ENCODE results near the gene SPACA7.
"Not testable (repeated sequence)": the region's sequence is repeated elsewhere in the genome, so short reads cannot be mapped to it uniquely, and the experiment has no call there.

Gene SPACA7

DNA sequence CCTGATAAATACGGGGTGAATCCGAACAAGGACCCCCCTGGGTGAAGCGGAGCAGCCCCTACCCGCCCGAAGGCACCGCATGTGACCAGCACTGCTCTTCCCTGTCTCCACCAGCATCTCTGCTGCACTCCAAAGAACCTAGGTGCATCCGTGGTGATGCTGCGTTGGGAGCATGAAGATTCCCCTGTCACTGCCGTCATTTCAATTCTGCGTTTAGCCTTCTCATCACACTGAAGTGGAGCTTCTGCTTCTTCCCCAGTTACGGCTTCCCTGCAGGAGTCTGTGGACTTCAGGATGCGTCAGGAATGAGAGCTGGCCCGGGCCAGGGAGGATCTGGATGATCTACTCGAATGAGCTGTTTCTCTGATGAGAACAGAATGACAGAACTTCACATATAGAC, 47.9 kb downstream of the SPACA7 start:
- DNase-seq (ENCODE audit: low read depth) = no peak

DNA sequence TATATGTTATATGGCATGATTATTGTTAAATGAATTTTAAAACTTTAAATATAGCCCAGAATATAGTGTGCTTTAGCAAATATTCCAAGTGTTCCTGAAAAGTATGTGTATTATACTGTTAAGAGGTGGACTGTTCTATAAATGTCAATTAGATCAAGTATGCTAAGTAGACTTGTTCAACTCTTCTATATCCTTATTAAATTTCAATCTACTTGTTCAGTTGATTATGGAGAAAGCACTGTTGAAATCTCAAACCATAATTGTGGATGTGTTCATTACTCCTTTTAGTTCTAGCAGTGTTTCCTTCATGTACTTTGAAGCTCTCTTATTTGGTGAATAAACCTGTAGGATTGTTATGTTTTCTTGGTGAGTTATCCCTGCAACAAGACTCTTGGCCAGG, 52.5 kb downstream of the SPACA7 start:
- no peak for DNase-seq (ENCODE audit: low read depth)

DNA sequence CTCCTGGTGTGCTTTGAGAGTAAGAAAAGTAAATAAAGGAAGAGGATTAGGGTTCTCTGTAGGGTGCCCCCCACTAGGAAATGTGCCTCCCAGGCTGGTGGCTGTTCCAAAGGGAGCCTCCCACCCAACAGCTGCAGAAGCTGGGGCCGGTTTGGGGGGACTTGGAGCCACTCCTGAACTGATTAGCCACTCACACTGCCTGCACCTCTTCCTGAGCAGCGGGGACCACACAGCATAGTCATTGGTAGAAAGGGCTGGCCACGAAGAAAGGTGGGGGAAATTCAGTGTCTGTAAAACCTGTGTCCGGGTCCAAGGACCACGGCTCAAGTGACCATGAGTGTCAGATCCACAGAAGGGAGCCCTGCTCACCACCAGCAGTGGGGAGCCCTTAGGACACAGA, 55.6 kb downstream of the SPACA7 start:
- DNase-seq (ENCODE audit: low read depth) = no peak

DNA sequence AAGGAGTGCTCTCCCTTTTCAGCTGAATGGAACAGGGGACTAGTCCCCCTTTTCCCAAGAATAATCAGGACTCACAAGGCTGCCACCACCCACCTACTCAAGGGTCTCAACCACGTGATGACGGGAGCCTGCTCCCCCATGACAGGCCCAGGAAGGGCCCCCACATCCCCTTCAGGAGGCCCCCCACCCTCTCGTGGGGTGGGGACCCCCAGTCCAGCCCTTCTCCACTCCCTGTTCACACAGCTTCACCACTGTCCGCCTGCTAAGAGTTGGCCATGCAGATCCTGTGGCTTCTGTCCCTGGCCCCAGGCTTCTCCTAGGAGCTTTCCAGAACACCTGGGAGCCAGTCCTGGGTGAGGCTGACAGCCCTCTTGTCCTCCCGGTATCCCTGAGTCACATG, 56.6 kb downstream of the SPACA7 start:
- DNase-seq (ENCODE audit: low read depth) = not testable (repeated sequence)

DNA sequence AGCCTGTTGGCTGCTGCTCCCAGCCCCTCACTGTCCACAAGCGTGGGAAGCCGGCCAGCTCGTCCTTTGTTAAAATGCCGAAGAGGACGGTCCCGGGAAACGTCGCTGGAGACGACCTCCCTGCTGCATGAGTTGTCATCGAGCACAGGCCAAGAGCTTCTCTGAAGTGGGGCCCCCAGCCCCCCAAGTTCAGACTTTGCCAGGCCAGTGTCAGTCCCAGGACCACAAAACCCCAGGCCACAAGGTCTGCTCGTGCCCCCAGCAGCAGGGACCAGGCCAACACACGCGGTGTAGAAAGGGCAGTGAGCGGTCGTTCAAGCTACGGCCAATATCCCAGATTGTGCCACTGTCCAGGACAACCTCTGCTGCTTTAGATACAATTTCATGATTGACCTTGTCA, 57.4 kb downstream of the SPACA7 start:
- DNase-seq (ENCODE audit: low read depth) = not testable (repeated sequence)

DNA sequence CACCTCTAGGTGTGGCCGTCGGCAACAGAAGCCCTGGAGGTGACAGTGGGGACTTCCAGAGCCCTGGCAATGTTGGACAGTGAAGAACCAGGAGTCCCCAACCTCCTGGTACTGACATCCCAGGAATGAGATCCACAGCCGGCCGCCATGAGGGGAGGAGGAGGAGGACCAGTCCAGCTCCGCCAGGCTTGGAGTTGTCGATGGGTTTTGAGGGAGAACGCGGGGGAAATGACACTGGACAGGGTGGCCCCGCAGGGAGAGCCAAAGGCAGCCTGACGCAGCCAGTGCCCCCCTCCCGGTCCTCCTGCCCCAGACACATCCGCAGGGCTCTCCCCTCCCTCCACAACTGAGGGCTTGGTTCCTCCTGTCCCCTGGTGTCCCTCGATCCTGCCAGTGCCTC, 57.9 kb downstream of the SPACA7 start:
- no peak for DNase-seq (ENCODE audit: low read depth)

DNA sequence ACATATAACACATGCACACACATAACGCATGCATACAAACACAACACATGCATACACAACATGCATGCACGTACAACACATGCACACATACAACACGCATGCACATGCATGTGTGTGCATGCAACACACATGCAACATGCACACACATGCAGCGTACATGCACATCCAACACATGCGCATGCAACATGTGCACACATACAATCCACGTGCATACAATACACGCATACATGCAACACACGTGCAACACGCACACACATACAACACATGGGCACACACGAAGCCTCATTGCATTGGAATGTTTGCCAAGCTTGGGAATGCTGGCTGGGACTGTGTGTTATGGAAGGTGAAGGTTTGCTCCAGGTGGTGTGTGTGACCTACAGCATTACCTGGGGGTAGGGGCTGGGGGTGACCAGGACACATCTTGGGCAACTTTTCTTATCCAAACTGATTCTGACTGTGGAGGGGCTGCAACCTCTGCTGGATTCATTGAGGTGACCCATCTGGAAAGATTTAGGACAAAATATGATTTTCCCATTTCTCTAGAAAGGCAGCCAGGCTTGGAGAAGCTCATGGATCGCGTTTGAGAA, 58.9 kb downstream of the SPACA7 start:
- no peak for DNase-seq (ENCODE audit: low read depth)

DNA sequence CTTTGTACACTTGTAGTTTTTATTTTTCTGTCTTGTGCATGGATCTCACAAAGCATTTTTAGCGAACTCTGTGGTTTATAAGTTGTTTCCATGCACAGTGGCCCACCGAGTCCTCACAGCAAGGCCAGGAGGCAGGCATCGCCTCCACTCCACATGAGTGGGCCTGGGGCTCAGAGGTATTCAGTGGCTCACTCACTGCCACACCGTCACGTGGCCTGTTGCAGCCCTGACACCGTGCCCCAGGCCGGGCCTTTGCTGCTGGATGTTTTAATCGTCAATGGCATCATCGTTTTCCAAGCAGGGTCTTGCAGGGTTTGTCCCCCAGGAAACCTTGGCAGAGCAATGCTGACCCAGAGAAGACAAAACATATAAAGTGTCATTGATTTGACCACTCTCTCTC, 59.8 kb downstream of the SPACA7 start:
- DNase-seq (ENCODE audit: low read depth) = no peak

DNA sequence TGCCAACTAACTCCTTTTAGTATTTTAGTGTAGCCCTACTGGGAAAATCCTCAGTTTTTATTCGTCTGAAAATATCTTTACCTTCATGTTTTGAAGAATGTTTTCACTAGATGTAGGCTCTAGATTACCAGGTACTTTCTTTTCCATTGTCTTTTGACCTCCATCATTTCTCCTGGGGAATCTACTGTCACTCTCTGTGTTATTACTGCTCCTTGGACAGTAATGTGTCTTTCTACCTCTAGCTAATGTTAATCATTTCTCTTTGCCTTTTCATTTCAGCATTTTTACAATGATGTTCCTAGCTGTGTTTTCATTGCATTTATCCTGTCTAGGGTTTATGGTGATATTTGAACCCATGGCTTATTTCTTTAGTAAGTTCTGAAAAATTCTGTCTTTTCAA, 61.9 kb downstream of the SPACA7 start:
- DNase-seq (ENCODE audit: low read depth) = no peak

DNA sequence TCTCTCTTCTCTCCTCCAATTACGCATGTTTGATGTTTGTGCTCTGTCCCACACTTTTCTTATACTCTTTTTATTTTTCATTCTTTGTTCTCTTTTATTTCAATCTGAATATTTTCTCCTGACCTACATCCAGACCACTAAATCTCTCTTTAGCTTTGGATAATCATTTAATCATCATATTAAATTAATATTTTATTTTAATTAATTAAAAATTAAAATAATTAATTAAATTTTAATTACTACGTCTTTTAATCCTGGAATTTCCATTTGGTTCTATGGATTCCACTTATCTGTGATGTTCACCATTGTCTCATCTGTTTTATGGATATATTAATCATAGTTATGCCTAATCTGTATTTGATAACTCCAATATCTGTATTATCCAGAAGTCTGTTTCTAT, 62.4 kb downstream of the SPACA7 start:
- DNase-seq (ENCODE audit: low read depth) = no peak

DNA sequence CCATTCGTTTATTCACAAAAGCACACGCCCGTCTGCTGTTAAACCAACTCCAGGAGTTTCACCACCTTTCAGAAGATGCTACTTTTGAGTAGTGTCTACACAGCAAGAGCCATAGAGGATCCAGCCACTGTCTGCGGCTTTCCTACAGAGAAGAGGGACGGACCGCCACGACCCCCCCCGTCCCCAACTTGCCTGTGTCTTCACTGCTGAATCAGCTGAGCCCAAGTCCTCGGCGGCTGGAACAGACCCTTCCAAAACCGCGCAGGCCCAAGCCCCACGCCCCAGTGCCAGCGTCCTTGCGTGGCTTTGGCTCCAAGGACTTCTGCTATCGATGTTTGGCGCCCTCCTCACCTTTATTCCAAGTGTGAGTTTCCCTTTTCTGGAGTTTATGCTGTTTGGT, 65.1 kb downstream of the SPACA7 start:
- DNase-seq (ENCODE audit: low read depth) = no peak

DNA sequence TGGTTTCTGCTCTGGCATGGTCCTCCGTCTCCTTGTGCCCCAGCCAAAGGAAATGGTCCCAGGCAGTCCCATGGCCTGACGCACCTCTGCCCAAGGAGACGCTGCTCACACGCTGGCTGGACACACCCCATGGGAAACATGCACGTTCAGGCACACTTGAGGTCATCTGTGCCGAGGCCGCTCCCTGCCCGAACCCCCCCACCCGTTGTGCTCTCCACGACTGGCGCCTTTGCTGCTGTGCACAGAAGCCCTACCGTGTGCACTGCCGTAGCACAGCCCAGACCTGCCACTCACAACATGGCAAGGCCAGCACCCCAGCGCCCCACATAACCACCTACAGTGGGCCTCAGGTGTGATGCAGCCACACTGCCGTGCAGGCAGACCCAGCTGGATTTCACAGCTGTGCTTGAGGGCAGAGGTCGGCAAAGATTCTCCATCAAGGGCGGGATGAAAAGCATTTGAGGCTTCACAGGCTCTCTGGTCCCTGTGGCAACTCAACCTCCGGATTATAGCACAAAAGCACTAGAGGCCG, 65.7 kb downstream of the SPACA7 start:
- DNase-seq (ENCODE audit: low read depth) = no peak

DNA sequence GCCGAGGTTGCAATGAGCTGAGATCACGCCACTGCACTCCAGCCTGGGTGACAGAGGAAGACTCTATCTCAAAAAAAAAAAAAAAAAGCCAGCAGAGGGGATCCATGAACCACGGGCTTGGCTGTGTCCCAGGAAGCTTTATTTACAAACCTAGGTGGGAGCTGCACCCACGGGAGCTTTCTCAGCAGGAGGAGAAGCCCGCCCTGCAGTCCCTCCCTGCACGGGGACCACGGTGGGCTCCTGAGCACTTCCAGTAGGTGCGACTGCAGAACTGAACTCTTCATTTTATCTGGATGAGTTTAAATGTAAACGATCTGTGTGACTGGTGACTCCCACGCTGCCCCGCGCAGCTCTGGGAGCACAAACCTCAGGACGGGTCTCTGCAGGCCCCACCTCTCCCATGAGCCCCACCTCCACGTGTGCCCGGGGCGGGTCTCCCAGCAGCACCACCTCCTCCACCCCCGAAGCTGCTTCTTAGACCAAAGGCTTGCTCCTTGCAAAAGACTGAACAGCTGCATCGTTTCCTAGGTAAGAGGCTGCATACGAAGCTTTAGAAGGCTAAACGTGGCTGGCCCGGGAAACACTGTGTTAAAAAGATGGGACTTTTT, 66.4 kb downstream of the SPACA7 start:
- DNase-seq (ENCODE audit: low read depth) = no peak

DNA sequence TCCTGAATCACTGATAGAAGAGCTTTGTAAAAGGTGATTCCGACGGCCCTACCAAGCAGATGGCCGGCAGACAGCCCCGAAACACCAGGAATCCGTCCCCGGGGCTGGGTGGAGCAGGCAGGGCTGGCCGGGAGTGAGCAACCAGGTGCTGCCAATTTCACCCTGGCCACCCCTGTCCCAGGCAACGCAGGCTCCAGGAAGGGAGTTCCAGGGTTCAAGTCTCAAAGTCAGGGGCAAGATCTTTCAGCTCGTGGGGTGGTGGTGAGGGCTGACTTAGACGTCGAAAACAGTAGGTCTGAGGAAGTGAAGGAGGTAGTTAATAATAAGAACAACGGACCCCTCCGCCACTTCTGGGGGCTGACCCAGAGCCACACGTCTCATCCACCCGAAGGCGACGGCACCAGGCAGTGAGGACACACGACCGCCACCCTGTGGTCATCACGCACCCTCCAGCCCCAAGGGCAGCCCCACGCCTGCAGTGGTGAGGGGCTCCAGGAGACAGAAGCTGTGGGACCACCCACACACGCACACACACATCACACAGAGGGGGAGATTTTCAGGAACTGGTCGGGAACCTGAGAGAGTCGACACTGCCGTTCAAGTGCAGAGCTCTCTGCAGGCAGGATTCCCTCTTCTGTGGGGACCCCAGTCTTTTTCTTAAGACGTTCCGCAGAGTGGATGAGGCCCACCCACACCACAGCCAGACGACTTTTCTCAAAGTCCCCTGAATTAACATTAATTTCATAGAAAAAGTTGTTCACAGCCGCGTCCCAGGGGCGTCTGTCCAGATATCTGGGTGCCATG, 67.2 kb downstream of the SPACA7 start:
- no peak for DNase-seq (ENCODE audit: low read depth)

DNA sequence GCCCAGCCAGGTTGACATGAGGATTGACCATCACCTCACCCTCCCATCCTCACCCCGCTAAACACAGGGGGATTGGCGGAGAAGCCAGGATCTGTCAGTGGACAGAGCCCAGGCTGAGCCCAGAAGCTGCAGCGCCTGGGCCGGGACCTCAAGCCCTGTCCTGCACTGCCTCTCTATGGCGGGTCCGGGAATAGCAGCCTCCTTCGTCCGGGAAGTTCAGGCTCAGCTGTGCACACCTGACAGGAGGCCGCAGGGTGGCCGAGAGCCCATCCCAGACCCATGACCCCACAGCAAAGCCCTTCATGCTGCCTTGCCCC, 67.8 kb downstream of the SPACA7 start:
- peak; percentile 2 for DNase-seq (ENCODE audit: low read depth)

DNA sequence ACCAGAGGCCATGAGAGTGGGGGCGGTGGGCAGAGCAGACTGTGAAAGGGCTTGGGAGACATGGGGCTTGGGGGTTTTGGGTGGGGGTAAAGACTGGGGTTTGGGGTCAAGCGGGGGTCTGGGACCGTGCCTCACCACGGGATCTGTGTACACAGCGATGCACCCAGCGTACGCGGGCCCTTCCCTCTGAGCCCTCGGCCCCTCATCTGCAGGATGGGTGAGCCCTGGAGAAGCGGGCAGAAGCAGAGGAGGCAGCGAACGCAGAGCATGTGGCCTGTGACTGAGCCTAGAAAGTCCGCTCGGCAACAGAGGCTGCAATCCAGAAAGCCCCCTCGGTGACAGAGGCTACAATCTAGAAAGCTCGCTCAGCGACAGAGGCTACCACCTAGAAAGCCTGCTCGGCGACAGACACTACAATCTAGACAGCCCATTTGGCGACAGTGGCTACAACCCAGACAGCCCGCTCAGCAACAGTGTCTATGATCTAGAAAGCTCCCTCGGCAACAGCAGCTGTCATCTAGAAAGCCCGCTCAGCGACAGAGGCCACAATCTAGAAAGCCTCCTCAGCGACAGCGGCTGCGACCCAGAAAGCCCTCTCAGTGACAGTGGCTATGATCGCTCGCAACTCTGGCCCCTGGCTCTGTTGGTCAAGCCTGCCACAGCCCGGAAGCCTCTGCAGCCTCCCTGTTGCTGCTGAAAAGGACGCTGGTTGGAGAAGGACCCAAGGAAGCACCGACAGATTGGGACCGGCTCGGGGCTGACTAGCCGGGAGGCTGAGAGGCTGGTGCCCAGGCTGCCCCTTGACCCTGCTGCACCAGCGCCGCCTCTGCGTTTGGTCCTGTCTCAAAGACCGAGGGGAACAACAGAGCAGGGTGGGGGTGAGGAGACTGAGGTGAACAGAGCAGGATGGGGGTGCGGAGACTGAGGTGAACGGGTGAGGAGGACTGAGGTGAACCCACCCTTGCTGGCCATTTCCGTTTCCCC, 68.6 kb downstream of the SPACA7 start:
- DNase-seq (ENCODE audit: low read depth) = no peak

DNA sequence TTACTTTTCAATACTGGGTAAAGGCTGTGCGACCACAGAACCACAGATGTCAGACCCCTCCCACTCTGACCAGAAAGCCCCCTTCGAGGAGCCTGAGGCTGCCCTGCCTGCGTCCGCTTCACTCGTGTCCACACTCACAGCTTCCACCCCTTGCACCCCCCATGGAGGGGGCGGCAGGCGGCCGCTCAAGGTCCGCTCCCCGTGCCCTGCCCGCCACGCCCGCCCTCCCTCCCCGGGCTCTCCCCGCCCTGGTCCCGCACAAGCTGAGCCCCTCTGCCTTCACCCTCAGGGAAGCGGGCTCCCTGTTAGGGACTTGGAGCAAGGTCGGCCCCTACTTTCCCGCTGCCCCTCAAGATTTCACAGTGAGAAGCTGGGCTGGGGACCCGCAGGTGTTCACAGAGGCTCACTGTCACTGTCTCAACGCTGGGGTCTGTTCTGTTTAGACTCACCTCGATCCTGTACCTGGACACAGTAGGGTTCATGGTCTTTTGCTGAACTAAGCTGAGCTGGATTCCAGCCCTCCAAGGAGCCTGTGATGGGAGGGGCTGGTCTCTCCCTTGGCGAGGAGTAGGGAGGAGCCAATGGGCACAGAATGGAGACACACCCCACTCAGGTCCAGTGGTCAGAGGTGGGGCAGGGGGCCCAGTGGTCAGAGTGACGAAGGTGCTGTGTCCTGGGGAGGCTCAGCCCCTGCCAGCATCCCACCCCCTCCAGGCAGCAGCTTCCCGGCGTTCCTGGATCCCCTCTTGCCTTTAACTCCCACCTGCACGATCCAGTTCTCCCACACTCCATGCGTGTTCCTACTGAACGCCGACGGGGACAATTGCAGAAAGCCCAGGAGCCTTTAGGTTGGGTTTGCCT, 69.5 kb downstream of the SPACA7 start:
- DNase-seq (ENCODE audit: low read depth) = no peak

DNA sequence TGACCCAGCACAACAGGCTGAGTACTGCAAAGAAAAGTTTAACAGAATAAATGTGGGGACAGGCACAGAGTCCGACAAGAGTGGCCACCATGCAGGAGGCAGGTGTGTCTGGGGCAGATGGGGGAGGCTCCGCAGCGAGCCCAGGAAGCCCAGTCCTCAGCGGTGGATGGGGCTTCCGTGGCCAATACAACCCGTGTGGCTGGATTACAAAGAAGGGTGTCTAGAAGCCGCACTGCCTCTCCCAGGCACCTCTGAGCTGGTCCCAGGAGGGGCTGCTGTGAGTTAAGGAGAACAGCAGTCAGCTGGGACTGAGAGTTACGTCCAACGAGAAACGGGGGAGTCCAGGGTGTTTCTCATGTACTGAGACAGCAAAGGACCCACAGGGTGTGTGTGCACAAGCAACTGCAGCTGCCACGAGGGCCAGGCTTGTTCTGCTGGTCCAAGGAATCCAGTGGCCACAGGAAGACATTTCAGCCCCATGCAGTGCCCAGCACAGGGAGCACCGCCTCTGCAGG, 70.2 kb downstream of the SPACA7 start:
- no peak for DNase-seq (ENCODE audit: low read depth)

DNA sequence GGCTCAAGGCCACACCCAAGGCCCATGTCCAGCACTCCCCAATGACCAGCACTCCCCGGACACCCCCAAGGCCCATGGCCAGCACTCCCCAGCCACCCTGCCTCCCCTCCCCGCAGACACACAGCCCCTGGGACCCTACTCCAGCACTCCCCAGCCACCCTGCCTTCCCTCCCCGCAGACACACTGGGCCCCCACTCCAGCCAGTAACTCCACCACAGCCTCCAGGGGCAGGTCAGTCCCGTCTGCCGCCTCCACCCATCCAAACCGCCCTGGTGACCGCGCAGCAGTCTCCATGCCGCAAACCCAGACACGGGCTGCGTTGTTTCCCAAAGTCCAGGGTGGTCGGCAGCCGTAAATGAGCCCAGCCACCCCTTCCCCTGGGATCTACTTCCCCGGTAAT, 70.7 kb downstream of the SPACA7 start:
- no peak for DNase-seq (ENCODE audit: low read depth)

DNA sequence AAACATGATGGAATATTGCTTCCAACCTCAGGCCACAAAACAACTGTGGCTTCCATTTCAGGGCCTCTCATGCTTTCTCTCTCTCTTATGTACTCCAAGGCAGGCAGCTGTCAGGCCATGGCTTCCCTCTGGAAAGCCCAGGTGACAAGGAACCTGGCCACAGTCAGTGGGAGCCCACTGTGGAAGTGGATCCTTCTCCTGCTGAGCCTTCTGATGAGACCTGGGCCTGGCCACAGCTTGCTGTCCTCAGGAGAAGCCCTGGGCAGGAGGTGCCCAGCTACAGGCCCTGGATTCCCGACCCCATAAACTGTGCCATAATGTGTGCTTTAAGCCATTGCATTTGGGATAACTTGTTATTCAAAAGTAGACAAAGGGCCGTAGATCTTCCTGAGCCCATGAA, 71.2 kb downstream of the SPACA7 start:
- no peak for DNase-seq (ENCODE audit: low read depth)

Measured in stromal cell of bone marrow (primary cell).